GM18511 (cell line): ENCODE measurements around the gene SMIM29.
"Not testable (repeated sequence)": the region's sequence is repeated elsewhere in the genome, so short reads cannot be mapped to it uniquely, and the experiment has no call there.

Experiments
- ATAC-seq: cut with Tn5 transposase; IDR thresholded peaks from one replicate; pipeline ENCODE4 v1.9.1; 2021; ENCODE audit warnings: mild to moderate bottlenecking, moderate library complexity; ENCODE audit not compliant: unreplicated experiment

SMIM29 gene

GRCh38 chr6:34269132-34269531 is 20.3 kb upstream of the SMIM29 start:
- ATAC-seq: not testable (repeated sequence)

DNA sequence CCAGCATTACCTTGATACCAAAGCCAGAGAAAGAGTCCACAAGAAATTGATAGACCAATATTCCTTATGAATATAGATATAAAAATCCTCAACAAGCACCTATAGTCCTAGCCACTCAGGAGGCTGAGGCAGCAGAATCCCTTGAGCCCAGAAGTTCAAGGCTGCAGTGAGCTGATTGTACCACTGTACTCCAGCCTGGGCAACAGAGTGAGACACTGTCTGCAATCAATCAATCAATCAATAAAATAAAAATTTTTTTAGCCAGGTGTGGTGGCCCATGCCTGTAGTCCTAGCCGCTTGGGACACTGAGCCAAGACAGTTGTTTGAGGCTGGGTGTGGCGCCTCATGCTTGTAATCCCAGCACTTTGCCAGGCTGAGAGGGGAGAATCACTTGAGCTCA is 18.9 kb upstream of the SMIM29 start:
- ATAC-seq: no peak

- not testable (repeated sequence) for ATAC-seq
Measured at GRCh38 chr6:34263484-34263883, 14.7 kb upstream of the SMIM29 start.

DNA sequence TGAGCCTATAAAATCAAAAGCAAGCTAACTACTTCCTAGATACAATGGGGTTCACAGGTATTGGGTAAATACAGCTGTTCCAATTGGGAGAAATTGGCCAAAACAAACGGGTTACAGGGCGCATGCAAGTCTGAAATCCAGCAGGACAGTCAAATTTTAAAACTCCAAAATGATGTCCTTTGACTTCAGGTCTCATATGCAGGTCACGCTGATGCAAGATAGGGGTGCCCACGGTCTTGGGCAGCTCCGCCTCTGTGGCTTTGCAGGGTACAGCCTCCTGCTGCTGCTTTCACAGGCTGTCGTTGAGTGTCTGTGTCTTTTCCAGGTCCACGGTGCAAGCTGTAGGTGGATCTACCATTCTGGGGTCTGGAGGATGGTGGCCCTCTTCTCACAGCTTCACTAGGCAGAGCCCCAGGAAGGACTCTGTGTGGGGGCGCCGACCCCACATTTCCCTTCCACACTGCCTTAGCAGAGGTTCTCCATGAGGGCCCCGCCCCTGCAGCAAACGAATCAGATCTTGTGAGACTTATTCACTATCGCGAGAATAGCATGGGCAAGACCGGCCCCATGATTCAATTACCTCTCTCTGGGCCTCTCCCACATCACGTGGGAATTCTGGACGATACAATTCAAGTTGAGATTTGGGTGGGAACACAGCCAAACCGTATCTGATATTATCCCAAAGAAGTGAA is 11.9 kb upstream of the SMIM29 start:
- ATAC-seq: no peak

GRCh38 chr6:34259529-34260069 is 10.8 kb upstream of the SMIM29 start:
- no peak for ATAC-seq

DNA sequence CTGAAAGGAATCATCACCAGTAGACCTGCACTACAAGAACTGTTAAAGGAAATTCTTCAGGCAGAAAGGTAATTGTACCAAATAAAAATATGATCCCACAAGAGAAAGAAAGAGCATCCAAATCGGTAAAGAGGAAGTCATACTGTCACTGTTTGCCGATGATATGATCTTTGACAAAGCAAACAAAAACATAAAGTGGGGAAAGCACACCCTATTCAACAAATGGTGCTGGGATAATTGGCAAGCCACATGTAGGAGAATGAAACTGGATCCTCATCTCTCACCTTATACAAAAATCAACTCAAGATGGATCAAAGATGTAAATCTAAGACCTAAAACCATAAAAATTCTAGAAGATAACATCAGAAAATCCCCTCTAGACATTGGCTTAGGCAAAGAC is 3.6 kb upstream of the SMIM29 start:
- not testable (repeated sequence) for ATAC-seq

- ATAC-seq: peak; percentile 40
Measured at GRCh38 chr6:34249469-34250261, 859 bp upstream of the SMIM29 start.

DNA sequence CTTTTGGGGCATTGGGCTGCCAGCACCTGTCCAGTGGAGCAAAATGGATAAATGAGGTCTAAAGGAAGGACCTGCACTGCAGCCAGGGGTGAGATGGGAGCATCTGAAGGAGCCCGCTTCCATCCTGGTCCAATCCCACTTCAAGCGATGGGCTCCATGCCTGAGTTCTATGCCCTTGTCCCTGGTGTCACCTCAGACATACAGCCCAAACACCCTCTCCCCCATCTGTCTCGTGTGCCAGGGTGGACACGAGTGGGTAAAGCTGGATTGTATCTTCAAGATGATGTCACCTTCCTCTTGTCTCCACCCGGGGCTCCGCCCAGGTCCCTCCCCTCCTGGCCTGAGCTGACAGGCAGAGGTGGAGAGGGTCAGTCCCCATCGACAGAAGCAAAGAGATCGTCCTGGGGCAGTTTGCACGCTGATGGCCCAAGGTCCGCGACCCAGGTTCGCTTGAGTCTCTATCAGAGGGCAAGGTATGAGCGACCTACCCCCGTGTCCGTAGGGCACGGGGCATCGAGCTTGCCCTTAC is 544 bp downstream of the SMIM29 start:
- ATAC-seq: peak; percentile 46

DNA sequence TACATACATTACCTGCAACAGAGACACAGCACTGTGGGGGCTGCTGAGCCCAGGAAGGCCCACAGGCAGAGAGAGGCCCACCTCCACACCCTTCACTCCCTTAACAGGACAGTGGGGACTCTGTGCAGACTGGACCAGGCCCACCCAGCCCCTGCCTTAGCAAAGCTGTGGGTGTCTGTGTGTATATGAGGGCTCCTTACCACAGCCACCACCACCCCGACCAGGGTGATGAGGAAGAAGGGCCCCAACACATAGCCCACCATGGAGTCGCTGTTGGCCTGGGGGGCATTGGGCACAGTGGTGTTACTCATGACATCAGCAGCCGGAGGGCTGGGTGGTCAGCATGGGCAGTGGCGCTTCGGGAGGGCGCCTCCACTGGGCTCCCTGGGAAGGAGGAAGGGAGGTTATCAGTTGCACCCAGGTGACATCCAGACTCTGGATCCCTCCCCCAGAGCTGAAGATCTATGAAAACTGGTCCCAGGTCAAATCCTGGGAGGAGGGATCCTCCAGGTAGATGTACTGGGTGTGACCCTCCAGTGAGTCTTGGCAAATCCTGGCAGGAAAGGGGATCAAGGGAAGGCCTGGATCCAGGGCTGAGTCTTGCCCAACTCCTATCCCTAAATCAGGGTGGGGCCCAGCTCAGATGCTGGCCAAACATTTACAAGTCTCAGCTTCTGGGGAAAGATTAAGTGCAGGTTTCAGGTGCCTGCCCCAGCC is 1.2 kb downstream of the SMIM29 start:
- ATAC-seq: no peak

GRCh38 chr6:34246563-34247391 is 2.0 kb downstream of the SMIM29 start:
- no peak for ATAC-seq

DNA sequence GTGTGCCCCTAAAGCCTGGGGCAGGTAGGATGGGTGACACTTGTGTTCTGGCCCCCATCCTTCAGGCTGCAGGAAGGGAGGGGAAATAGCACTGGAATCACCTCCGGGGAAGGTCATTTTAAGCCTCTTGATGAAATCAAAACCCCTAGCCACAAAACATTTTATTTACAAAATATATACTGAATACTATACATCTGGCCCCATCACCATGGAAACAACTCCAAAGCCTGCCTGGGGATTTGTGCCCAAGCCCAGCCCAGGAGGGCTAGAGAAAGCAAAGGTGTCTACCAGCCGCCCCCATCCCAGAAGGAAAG is 2.6 kb downstream of the SMIM29 start:
- no peak for ATAC-seq

- ATAC-seq: not testable (repeated sequence)
Measured at GRCh38 chr6:34245761-34246140, 3.1 kb downstream of the SMIM29 start.

GRCh38 chr6:34245032-34245760 is 3.6 kb downstream of the SMIM29 start:
- ATAC-seq: not testable (repeated sequence)

DNA sequence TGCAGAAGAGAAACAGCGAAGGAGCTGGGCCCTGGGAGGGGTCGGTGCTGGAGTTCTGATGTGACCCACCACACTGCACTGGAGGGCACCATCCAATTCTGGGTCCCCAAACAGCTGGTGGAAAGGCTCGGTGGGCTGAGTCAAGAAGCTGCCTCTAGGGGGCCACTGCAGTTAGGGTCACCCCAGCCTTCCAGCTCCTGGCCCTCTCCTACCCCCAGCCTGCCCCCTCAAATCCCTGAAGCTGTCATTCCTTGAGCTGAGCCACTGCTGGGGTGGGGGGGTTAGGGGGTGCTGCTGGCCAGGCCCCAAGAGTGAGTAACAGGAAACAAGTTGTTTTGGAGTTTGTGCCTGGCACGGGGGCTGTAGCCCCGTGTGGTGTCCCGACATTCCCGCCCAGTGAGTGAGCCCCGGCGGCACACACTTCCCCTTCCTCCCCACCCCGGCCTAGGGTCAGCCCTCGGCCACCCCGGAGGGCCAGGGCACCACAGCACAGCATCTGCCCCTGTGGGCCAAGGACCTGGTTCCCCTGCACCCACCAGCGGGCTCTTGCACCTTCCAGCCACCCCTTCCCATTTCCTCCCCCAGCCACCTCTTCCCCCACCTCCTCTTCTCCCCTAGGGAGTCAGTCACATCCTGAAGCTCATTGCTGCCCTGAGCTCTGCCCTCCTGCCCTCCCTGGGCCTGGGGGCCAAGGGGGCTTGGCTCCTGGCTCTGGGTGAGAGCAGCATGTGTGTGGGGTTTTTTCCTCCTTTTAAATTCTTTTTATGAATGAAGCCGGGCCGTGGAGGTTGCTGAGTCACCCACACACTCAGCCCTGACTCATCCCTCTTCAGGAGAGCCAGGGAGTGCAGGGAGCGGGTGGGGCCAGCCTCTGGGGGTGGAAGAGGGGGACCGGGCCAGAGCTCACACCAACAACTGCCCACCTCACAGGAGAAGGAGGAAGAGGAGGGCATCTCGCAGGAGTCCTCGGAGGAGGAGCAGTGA is 4.6 kb downstream of the SMIM29 start:
- ATAC-seq: no peak

GRCh38 chr6:34243131-34243771 is 5.6 kb downstream of the SMIM29 start:
- no peak for ATAC-seq

DNA sequence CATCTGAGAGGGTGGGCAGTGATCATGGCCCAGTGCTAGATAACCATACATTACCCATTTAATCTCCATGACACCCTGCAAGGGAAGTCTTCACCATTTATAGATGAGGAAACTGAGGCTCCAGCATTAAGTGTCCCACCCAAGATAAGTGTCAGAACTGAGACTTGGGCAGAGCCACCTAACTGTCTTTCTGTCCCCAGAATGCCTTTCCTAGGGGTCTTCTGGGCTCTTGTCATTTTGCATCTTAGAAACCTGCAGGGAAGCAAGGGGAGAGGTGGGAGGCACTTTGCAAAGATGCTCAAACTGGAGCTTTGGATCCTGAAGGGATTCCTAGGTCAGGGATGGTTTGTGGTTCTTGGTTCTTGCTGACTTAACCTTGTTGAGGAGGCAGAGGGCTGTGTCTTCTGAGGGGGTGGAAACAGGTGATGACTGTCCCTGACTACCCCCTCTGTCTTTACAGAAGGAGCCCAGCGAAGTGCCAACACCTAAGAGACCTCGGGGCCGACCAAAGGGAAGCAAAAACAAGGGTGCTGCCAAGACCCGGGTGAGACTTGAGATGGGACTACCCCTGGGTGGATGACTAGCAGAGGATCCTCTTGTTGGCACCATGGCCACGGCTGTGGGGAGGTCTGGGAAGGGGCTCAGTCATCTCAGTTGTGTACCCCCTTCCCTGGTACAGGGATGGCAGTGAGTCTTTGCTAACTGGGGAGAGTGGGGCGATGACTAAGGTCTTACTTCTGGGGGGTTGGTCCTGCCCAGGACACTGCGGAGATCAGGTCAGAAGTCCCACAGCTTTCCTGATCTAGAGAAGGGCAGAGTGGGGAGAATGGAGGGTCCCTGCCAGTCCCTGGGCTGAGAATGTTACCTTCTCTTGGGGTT is 6.3 kb downstream of the SMIM29 start:
- no peak for ATAC-seq
